Psoas muscle (tissue), 8 donors: ENCODE results near the gene ECPAS. TPM values are rescaled to one million over a fixed set of nuclear protein-coding genes. Genes with fewer than 3 reads are reported as not detected.

ENCODE experiments used
- ATAC-seq, 4 donors: fragments of 200-7000 bp; cut with Tn5 transposase; one replicate each; pipeline ENCODE4 v1.9.1; 2020; ENCODE audit warnings: moderate library complexity in 3 of 4, mild to moderate bottlenecking in 2 of 4
- DNase-seq, 2 donors: peaks; one replicate each; pipeline ENCODE4 v3.0.0-alpha.2; 2020
- H3K27ac ChIP-seq: fragments of 200-600 bp; one replicate; pipeline ENCODE4 v1.8.0; 2022
- H3K27me3 ChIP-seq, 3 donors: fragments of 200-600 bp in 1 of 3; one replicate each; pipeline versions ENCODE4 v1.6.1 to v1.8.0; 2013 to 2022; ENCODE audit warnings: low read length in 2 of 3, mild to moderate bottlenecking in 2 of 3, moderate library complexity in 1 of 3; ENCODE audit not compliant: insufficient read depth in 3 of 3
- H3K36me3 ChIP-seq, 2 donors: fragments of 200-600 bp in 1 of 2; one replicate each; pipeline versions ENCODE4 v1.6.1 to v1.8.0; 2013 to 2022; ENCODE audit warnings: low read depth in 1 of 2, mild to moderate bottlenecking in 1 of 2, moderate library complexity in 1 of 2; ENCODE audit not compliant: insufficient read depth in 1 of 2
- H3K4me1 ChIP-seq: fragments of 200-600 bp; one replicate; pipeline ENCODE4 v1.8.0; 2022
- H3K4me3 ChIP-seq: fragments of 200-600 bp; one replicate; pipeline ENCODE4 v1.8.0; 2022; ENCODE audit warnings: mild to moderate bottlenecking
- H3K9me3 ChIP-seq: fragments of 200-600 bp; one replicate; pipeline ENCODE4 v1.8.0; 2022
- WGBS, 3 donors: extraction: QIAGEN DNeasy Blood & Tissue Kit; methylation state at CpG; one replicate each; pipeline versions ENCODE4 v1.1.6 to v1.1.7; 2013; 5-methylcytosine and 5-hydroxymethylcytosine counted together
- intact Hi-C, 2 donors: fragments of 100-400 bp; cut with DNase I; formaldehyde crosslinking; loops; one replicate each; pipeline versions ENCODE4 v1.11.0 to v1.14.2; 2022
- polyA plus RNA-seq, 3 donors: library from polyadenylated mRNA; stranded (reverse); fragments of 200-250 nt; gene quantifications; one replicate each; pipeline ENCODE4 v1.2.3, GENCODE V29; 2013
- total RNA-seq, 4 donors: library from RNA; stranded (reverse); fragmentation: NEBNext Ultra II Directional in 2 of 4; extraction: Animal tissue kit (Norgen Biotek cat#: 25700) in 2 of 4; gene quantifications; one replicate each; pipeline versions ENCODE4 v1.2.1 to v1.2.4, GENCODE V29; 2021 to 2023
- TF ChIP-seq, protein P1 (sequence below): fragments of 200-600 bp; IDR thresholded peaks from one replicate; pipeline ENCODE4 v1.8.0; 2022; ENCODE audit warnings: antibody characterized with exemption
- donor health status: healthy with polysubstance abuse.
- donor health status: DM: no; HTN: no; CAD: no; lungs with moderate emphysema.
- donor health status: Bipolar disorder and iron deficiency.
- donor health status: healthy.
- donor health status: DM: yes; HTN: yes; CAD: no.
- donor health status: DM: no; HTN: no; CAD: no.
- donor health status: DM: no; HTN: no; CAD: no.
- donor health status: DM: yes; HTN: yes; CAD: no.

The ECPAS gene
- total and polyA plus RNA-seq, 7 donors = 95.9 to 456 (median 307) TPM

DNA sequence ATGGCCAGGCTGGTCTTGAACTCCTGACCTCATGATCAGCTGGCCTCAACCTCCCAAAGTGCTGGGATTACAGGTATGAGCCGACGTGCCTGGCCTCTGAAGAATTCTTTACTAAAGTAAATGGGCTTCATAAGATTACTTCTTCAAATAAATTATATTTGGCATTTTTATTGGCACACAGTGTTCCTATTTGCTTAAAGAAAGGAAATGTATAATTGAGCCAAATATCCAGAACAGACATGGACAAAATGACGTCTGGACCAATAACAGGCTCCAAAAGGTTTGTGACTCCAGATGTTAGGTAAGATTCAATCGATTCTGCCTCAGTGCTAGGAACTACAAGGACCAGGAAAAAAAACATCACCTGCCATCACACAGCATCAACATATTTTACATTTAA, 40.7 kb downstream of the ECPAS start:
- Histone ChIP-seq H3K4me3 (no peak overlapping the region), H3K36me3 (peaks cover 3 to 83% of the 10 kb centered on the region in 2 donors), H3K9me3 (no peaks in the 10 kb centered on the region), H3K27ac (no peak overlapping the region), H3K27me3 (no peaks in the 10 kb centered on the region), H3K4me1 (no peaks in the 10 kb centered on the region)
- intact Hi-C loops = loop anchor here in 1 of 2 donors (5.0 kb wide), 1 partner anchor 34 kb away; no protein-coding TSS in a partner anchor
- 70 to 85% (median 79%) methylated on average over 4 of the region's 4 CpGs for WGBS, 3 donors
- TF ChIP-seq, protein P1, sequence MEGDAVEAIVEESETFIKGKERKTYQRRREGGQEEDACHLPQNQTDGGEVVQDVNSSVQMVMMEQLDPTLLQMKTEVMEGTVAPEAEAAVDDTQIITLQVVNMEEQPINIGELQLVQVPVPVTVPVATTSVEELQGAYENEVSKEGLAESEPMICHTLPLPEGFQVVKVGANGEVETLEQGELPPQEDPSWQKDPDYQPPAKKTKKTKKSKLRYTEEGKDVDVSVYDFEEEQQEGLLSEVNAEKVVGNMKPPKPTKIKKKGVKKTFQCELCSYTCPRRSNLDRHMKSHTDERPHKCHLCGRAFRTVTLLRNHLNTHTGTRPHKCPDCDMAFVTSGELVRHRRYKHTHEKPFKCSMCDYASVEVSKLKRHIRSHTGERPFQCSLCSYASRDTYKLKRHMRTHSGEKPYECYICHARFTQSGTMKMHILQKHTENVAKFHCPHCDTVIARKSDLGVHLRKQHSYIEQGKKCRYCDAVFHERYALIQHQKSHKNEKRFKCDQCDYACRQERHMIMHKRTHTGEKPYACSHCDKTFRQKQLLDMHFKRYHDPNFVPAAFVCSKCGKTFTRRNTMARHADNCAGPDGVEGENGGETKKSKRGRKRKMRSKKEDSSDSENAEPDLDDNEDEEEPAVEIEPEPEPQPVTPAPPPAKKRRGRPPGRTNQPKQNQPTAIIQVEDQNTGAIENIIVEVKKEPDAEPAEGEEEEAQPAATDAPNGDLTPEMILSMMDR = no peak
- DNase-seq (no peak), ATAC-seq (no peak)

DNA sequence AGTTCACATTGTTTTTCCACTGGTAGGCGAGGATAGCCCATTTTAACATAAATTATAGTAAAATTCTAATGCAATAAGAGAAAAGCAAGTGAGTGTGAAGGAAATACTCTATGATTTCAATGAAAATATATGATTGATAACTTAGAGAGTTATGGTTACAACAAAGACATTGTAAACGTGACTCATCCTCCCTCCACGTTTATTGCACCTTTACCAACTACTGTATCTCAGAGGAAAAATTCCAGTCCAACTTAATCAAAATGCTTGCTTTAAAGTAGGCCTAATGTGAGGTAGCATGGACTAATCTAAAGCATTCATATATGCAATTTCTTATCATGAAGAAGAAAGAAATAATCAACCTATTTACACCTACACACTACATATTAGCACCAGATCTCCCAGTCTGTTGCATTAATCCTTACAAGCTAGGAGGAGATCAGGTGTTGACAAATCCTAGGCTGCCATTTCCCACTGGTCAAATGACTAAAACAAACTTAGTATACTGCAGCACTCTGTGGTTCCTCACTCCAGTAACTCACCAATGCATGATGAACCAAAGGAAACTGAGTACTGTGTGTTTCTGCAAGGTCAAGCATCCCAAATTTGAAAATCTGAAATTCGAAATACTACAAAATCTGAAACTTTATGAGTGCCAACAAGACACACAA, 41.7 kb downstream of the ECPAS start:
- no peaks in the 10 kb centered on the region for H3K9me3 ChIP-seq
- no peak for DNase-seq
- intact Hi-C loops = loop anchor here in 1 of 2 donors (5.0 kb wide), 1 partner anchor 35 kb away; no protein-coding TSS in a partner anchor
- no peaks in the 10 kb centered on the region for H3K27me3 ChIP-seq
- ATAC-seq = no peak
- no peaks in the 10 kb centered on the region for H3K4me1 ChIP-seq
- H3K36me3 ChIP-seq = peaks cover 4 to 92% of the 10 kb centered on the region in 2 donors
- H3K4me3 ChIP-seq = no peak overlapping the region
- WGBS, 3 donors = 86 to 96% (median 86%) methylated on average over 4 of the region's 4 CpGs
- TF ChIP-seq, protein P1 = no peak
- H3K27ac ChIP-seq = no peak overlapping the region

DNA sequence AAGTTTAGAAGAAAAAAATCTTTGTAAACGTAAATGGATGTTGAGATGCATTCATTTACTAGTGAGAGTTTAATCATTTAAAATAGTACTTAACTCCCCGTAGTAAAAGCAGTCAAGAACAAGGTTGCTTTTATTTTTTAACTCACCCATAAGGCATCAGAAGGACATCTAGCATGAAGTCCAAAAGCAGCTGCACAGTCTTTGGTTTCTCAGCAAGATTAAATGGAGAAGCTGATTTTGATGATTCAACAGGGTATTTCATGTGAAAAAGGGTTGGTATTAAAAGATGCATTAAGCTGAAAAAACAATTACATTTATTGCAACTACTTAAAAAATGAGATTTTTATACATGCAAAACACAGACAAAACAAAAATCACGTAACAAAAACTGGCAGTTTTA, 44.0 kb downstream of the ECPAS start:
- H3K36me3 ChIP-seq = peaks cover 4 to 100% of the 10 kb centered on the region in 2 donors
- H3K4me1 ChIP-seq = no peaks in the 10 kb centered on the region
- H3K4me3 ChIP-seq = no peak overlapping the region
- TF ChIP-seq, protein P1 = no peak
- H3K27ac ChIP-seq = no peak overlapping the region
- DNase-seq (no peak), ATAC-seq (no peak)
- WGBS, 3 donors = 77 to 82% (median 78%) methylated on average over 3 of the region's 3 CpGs
- H3K9me3 ChIP-seq = no peaks in the 10 kb centered on the region
- H3K27me3 ChIP-seq = no peaks in the 10 kb centered on the region
- intact Hi-C loops = loop anchor here in 1 of 2 donors (5.0 kb wide), 1 partner anchor 37 kb away; no protein-coding TSS in a partner anchor

DNA sequence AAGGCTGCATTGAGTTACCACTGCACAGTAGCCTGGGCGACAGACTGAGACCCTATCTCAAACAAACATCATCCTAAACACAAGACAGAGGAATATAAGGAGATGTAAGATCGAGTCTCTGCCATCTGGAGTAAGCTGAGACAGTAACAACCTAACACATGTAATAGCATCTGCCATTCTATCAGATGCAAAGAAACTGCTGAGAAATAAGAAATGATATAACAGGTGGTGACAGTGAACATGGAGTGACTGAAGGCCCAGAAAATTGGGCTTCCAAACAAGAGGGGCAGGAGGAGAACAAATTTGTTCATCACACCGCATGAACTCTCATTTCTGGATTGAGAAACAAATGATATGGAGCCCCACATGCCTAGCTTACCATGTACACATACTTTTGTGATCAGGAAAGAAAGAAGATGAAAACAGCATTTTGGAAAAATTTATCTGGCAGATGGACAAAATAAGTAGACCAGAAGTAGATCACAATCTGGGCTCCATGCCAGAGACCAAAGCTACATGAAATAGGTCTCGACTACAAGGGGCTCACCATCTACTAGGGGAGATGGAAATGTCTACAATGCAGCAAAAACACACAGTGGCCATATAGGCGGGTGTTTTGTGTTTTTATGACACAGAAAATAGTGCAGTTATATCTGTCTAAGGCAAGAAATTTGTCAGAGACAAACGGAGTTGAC, 45.5 kb downstream of the ECPAS start:
- intact Hi-C loops = no loop called here
- no peaks in the 10 kb centered on the region for H3K4me1 ChIP-seq
- H3K27me3 ChIP-seq = no peaks in the 10 kb centered on the region
- H3K27ac ChIP-seq = no peak overlapping the region
- no peak for DNase-seq
- TF ChIP-seq, protein P1 = no peak
- no peak overlapping the region for H3K4me3 ChIP-seq
- ATAC-seq = no peak
- peaks cover 4 to 100% of the 10 kb centered on the region in 2 donors for H3K36me3 ChIP-seq
- 67 to 74% (median 72%) methylated on average over 6 of the region's 6 CpGs for WGBS, 3 donors
- H3K9me3 ChIP-seq = no peaks in the 10 kb centered on the region
